NK-92 (cell line): ENCODE measurements around the gene CADPS.

Experiments used
- DNase-seq: peaks from one replicate; lab custom pipeline; 2025; ENCODE audit not compliant: unreplicated experiment; lab: John Stamatoyannopoulos, UW

Gene CADPS

DNA sequence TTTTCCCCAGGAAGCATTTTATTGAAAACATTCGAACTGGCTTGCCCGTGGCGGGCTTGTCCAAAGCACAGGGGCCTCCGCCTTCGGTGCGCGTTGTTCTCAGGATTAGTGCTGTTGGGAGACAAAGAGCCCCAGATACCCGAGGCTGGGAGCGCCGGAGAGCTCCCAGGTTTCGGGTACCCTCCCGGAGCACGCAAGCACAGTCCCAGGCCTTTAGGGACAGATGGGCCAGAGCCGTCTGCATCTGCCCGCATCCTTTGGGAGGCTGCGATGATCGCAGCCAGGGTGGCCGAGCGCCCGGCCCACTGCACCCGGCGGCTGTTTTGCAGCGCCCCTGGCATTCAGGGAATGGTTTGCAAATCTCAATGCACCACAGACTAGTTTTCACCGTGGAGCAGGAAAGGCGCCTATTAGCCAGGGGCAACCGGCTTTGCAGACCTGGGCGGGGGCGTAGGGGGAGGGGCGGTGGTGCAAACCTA is 496.9 kb downstream of the CADPS start:
- no peak for DNase-seq

GRCh38 chr3:62376906-62377877 is 498.0 kb downstream of the CADPS start:
- DNase-seq: no peak

DNA sequence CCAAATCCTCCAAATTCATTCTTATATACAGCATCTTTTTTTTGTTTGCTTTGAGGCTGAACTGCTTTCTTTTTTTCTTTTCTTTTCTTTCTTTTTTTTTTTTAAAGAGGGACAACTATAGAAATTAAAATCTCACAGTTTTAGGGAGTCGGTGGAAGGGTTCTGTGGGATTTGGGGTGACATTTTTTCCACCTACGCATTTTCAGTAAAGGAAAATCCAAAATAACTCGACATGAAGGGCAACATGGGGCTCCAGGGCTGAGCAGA is 498.8 kb downstream of the CADPS start:
- DNase-seq: no peak

GRCh38 chr3:62375655-62376453 is 499.4 kb downstream of the CADPS start:
- DNase-seq: no peak

DNA sequence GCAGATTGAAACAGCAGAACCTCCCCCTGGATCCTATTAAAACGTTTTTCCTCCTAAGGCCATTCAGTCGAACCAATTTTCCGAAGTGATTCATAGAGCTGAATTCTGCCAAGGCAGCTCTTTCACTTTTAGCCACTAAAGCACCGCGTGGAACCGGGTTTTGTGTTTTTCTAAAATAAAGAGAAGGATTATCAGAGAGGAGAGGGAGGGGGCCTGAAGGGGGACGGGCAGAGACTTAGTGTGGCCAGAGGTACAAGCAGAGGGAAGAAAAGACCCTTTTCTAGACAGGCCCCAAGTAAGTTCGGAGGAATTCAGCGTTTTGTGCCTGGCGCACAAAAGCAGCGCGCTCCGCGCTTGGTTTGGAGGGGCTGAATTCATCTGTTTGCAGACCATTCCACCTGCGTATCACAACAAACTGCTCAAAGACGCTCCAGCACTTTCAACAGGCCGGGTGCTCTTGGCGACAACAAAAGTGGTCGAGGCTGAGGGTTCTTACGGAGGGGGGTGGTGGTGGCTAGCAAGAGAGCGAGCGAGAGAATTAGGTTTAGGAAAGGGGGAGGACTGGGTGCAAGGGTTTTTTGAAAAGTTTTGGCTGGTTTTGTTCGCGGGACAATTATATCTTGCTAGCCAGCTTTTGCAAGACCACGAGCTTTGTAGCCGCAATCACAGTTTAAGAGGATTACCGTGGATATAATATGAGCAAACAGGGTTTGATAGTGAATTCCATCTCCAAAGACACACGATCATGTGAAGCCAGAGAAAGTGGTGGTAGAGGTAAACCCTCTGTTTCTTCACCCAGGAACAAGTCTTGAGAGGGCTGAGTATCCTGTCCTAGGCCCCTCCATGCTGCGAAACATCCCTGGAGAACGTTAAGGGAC is 500.6 kb downstream of the CADPS start:
- no peak for DNase-seq

GRCh38 chr3:62373714-62374333 is 501.4 kb downstream of the CADPS start:
- DNase-seq: no peak

- DNase-seq: no peak
Measured at GRCh38 chr3:62373215-62373614, 502.0 kb downstream of the CADPS start, which contains the start of gene FEZF2. Gene FEZF2, minus strand, starts transcription at chr3:62373550. Its CDS starts 682 bp downstream, at chr3:62372868.

DNA sequence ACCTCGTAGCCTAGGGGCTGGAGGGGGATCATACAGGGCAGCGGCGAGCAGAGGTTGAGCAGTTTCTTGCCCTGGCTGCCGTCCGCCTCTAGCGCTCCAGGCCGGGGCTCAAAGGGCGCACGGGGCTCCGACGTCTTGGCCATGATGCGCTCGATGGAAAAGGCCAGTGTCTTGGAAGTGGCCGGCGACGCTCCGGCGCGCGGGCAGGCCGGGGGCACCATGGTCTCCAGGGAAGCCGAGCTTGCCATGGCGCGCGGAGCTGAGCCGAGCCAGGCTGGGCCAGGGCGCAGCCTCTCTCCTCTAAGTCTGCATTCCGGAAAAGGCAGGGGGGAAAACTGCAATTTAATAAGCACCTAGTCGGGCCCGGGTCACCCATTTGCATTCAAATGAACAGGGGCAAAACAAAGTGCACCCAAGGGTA is 502.6 kb downstream of the CADPS start:
- no peak for DNase-seq

- no peak for DNase-seq
Measured at GRCh38 chr3:62371720-62372591, 503.3 kb downstream of the CADPS start.

DNA sequence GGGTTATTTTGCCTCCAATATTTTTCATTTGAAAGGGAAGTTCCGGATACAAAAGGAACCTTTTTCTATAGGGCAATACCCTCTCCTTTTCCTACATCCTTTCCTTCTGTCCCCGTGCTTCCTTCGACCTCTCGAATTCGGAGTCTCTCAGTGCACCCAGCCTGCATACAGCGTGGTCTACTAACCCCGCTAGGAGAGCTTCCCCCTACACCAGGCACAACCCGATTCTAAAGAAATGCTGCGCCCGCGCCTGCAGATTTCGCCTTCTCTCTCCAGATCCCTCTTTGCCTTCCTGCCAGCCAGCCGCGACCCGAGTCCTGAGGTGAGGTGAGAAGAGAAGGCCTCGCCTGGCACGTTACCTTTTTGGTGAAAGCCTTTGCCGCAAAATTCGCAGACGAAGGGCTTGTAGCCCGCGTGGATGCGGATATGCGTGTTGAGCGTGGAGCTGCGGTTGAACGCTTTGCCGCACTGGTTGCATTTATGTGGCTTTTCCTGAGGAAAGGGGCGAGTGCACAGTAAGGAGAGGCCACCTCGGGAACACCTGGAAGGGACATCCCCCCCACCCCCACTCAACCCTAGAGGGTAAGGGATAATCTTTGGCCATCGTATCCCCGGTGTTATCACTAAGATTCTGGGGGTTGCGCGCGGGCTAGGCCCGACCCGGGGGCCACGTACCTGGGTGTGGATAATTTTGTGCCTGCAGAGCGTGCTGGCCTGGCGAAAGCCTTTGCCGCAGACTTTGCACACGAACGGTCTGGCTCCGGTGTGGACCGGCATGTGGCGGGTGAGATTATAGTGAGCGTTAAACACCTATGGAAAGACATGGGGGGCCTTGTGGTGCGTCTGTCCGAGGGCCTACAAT is 504.1 kb downstream of the CADPS start:
- DNase-seq: no peak

DNA sequence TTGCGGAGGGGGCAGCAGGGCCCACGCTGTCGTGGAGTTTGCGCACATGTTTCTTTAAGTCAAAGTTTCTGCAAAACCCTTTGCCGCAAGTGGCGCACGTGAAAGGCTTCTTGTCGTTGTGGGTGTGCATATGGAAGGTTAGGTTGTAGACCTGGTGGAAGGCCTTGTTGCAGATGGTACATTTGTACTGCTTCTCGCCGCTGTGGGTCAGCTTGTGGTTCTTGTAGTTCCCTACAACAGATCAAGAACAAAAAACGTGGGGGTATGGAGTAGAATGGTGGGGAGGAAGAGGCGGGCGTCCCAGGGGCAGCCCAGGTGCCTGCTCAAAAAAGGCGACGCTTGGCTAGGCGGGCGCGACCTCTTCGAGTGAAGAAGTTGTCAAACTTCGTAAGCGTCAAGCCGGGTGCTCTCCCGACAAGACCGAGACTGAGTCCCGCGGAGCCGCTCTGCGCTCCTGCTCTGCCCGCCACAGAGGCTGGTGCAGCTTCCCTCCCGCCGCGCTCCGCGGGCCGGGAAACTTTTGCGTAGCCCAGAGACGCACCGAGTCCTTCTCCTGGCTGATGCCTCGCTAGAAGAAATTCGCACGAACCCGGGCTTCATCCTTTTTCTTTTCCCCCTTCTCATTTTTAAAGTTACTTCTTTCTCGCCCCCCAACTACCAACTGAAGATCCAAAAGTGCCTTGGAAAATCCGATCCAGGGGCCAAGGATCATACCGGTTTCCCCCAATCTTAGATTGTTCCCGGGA is 504.9 kb downstream of the CADPS start:
- no peak for DNase-seq

GRCh38 chr3:62369476-62369743 is 505.8 kb downstream of the CADPS start:
- DNase-seq: no peak

GRCh38 chr3:62368705-62369475 is 506.3 kb downstream of the CADPS start:
- no peak for DNase-seq

DNA sequence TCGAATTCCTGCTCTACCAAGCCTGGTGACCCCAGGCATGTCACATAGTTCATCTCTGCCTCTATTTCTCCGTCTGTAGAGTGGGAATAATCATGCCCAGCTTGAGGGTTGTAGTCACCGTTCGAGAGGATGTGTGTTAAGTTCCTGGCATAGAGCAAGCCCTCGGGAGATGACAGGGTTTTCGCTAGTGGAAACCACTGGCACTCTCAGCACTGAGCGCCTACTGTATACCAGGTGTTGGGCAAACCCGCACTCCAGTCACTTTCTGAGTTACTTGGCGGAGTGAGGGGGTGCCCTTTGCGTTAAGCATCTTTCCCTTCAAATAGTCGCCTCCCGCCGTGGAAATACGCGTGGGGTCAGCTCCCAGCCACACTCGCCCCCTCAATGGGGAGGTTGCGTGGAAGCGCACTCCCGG is 506.9 kb downstream of the CADPS start:
- DNase-seq: no peak

GRCh38 chr3:62367763-62368195 is 507.4 kb downstream of the CADPS start:
- DNase-seq: no peak

- no peak for DNase-seq
Measured at GRCh38 chr3:62366126-62366484, 509.1 kb downstream of the CADPS start.

GRCh38 chr3:62365391-62366125 is 509.7 kb downstream of the CADPS start:
- DNase-seq: no peak
